Eye (tissue), 1 donor: ENCODE measurements around the gene SLC43A1.
"Not testable (repeated sequence)": the region's sequence is repeated elsewhere in the genome, so short reads cannot be mapped to it uniquely, and the experiment has no call there.

Experiments used
- DNase-seq: peaks from one replicate; pipeline ENCODE4 v3.0.0-alpha.2; 2015

The SLC43A1 gene

DNA sequence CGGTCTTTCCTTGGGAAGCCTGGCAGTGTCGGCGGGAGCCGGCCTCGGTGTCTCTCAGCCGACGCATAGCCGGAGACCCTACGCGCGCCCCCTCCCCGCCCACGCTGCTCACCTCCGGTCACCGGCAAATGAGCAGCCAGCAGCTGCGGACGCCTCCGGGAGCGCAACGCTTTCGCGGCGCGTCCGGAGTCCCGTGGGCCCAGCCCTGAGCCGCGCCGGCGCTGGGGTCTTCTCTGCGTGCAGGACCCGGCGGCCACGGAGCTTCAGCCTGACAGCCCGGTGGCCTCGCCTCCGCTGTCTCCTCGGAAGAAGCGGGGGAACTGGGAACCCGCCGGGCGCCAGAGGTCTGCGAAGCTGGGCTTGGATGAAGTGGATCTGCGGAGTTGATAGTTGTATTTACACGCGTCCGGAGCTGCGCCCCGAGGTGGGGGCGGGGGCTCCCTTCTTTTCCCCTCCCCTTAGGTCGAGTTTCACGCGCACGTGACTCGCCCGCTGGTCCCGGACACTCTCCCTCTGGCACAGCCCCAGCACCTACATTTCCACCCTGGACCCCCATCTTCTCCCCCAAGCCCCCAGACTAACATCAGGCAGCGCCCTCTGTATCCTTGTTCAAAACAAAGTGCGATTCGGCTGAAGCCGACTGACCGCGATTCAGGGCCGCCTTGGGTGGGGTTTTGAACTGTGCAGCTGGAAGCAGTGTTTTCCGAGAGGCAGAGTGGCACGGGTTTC, at the start of gene SLC43A1:
TSS of gene SLC43A1 (minus strand) at position 371 of the 729 bp plus-strand sequence. CDS start 1,591 bp downstream, outside the sequence.
- DNase-seq = peak; percentile 65

DNA sequence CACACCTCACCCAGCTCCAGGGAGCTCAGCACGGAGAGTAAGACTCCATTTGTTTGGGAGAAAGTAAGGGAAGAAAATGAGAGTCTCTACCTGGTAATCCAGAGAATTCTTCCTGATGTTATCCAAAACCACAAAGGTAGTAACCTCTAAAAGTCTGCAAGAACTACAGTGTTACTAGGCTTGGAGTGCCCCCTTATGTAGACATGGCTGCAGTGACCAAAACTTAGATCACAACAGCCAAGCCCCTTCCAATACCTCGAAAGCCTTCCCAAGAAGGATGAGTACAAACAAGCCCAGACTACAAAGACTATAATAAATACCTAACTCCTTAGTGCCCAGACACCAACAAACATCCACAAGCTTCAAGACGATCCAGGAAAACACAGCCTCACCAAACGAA, 47.1 kb upstream of the SLC43A1 start:
- DNase-seq = no peak

DNA sequence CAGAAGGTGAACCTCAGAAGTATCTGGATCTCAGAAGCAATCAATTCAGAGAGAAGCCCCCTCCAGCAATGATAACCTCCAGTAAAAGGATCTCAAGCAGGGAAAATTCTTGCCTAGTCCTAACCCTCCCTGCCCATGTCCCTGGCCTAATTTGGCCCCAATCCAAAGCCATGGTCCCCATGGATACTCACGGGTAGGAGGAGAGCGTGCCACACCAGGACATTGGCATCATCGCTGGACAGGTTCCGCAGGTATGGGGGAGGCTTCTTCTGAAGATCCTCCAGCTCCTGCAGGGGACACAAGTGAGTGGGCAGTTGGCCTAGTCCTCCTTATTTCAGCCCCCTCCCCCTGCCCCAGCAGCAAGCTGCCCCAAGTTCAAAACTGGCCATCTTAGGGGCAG, 44.6 kb upstream of the SLC43A1 start:
- no peak for DNase-seq

DNA sequence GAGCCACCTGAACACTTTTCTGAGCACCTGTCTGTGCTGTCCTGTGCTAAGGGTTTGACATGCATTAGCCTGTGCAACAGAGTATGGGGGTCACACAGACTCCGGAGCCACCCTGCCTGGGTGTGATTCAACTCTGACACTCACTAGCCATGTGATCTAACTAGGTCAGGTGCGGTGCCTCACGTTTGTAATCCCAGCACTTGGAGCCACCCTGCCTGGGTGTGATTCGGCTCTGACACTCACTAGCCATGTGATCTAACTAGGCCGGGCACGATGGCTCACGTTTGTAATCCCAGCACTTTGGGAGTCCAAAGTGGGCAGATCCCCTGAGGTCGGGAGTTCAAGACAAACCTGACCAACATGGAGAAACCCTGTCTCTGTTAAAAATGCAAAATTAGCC, 40.5 kb upstream of the SLC43A1 start:
- DNase-seq = no peak

DNA sequence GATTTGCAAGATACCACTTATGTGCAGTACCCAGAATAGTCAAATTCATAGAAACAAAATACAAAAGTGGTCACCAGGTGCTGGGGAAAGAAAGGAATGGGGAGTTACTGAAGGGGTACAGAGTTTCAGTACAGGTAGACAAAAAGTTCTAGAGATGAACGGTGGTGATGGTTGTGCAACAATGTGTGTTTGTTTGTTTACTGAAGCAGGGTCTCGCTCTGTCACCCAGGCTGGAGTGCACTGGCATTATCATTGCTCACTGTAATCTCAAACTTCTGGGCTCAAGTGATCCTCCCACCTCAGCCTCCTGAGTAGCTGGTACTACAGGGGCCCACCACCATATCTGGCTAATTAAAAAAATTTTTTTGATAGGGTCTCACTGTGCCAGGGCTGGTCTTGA, 39.9 kb upstream of the SLC43A1 start:
- no peak for DNase-seq

DNA sequence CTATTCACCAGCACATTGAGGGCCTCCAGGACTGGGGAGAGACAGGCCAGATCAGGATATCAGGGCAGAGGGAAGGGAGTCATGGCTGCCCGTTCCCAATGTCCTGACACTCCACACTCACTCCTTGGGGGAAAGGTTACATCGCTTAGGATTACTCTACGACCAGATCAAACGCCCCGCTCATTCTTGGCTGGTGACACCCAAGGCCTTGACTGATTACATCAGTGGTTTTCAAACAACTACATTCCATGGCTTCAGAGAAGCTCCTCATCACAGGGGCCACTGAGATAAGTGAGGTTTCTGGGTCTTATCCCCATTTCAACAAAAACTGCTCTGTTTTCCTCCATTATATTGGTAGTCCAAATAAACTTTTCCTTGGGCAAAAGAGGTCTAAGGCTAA, 37.0 kb upstream of the SLC43A1 start:
- no peak for DNase-seq

DNA sequence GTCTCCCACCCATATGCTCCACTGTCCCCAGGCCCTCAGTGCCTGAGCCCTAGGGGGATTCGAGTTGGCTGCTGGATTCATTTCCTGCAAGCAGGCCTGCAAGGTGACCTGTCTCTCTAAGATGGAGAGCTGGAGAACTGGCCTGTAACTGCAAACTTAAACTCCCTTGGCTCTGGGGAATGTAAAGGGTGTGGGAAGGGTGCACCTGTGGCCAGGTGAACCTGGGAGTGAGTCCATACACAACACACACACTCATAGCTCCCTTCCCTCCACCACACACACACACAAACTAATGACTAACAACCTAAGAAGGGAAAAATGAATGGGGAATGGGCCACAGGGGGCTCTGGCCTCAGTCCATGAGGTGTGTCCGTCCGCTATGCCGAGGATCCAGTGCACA, 36.4 kb upstream of the SLC43A1 start:
- no peak for DNase-seq

DNA sequence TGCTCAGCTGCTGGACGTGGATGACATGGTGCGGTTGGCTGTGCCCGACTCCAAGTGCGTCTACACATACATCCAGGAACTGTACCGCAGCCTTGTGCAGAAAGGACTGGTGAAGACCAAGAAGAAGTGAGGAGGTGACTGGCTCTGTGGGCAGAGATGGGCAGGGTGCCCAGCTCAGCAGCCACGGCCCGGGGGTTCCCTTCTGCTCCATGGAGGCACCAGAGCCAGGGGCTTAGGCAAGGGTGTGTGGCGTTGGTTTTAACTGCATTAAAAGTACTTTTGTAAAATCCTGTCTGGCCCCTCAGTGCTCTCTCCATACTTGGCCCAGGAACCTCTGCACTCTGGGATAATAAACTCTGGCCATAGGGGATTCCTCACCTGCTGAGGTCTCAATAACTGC, 34.5 kb upstream of the SLC43A1 start:
- DNase-seq = no peak

DNA sequence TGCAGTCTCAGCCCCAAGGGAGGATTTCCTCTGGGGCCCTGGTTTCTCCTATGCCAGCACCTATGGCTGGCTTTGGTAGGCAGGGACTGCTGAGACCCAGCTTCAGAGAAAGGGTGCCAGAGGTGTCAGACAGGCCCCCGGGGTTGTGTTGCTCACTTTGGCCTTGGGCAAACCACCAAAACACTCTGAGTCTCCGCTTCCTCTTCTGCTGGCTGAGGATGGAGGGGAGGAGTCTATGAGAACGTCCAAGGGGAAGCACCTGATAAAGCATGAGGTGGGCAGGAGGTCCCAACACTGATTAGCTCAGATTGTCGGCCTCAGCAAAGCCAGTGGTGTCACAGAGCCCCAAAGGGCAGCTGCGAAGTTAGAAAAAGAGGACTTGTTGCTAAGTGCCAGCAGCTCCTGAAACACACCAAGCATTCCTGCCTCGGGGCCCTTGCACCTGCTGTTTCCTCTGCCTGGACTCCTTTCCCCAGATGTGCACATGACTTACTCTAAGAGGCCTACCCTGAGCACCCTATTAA, 32.4 kb upstream of the SLC43A1 start:
- DNase-seq = no peak

DNA sequence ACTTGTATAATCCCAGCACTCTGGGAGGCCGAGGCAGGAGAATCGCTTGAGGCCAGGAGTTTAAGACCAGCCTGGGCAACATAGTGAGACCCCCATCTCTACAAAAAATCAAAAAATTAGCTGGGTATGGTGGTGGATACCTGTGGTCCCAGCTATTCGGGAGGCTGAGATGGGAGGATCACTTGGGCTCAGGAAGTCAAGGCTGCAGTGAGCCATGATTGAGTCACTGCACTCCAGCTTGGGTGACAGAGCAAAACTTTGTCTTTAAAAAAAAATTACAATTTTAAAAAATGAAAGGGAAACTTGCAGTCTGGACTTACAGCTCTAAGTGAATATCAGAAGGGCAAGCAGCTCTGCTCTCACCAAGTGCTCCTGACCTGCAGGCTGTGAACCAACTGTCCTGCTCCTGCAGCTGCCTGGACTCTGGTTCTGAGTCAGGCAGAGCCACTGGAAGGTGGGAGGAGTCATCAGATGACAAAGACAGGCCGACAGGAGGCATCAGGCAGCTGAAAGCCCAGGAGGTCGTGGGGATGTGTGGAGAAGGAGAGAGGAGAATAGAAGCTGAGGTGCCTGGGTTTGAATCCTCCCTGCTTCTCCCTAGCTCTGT, 31.5 kb upstream of the SLC43A1 start:
- peak; percentile 33 for DNase-seq

DNA sequence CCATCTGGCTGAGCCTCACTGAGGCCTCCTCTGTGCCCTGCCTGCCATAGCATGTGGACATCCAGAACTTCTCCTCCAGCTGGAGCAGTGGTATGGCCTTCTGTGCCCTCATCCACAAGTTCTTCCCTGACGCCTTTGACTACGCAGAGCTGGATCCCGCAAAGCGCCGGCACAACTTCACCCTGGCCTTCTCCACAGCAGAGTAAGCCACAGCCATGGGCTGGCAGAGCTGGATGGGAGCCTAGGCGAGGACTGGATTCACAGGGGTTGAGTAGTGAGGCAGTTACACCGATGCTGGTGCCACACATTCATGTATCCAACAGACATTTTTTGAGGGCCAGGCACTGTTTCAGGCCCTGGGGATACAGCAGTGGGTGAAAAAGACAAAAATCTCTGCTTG, 30.9 kb upstream of the SLC43A1 start:
- no peak for DNase-seq

DNA sequence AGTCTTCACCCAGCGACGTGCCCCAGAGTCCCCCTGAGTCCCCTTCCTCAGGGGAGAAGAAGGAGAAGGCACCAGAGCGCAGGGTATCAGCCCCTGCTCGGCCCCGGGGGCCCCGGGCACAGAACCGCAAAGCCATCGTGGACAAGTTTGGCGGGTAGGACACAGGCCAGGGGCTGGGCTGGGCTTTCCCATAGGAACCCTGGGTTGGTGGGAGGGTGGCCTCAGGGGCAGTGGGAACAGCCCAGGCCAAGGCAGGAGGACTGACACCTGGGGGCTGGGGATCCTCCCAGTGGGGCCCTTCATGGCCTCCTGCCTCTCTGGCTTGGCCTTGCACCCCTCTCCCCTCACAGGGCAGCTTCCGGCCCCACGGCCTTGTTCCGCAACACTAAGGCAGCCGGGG, 30.4 kb upstream of the SLC43A1 start:
- DNase-seq = no peak

DNA sequence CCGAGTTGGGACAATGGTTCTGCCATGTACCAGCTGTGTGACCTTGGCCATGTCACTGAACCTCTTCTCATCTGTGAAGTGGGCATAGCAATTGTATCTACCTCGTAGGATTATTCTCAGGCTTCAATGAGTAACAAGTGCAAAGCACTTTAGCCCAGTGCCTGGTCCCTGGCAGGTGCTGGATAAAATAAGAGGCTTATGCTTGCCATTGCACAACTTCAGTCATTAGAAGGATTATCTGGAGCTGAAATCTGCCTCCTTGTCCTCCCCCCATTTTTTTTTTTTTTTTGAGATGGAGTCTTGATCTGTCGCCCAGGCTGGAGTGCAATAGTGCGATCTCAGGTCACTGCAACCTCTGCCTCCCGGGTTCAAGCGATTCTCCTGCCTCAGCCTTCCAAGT, 29.1 kb upstream of the SLC43A1 start:
- peak; percentile 14 for DNase-seq

DNA sequence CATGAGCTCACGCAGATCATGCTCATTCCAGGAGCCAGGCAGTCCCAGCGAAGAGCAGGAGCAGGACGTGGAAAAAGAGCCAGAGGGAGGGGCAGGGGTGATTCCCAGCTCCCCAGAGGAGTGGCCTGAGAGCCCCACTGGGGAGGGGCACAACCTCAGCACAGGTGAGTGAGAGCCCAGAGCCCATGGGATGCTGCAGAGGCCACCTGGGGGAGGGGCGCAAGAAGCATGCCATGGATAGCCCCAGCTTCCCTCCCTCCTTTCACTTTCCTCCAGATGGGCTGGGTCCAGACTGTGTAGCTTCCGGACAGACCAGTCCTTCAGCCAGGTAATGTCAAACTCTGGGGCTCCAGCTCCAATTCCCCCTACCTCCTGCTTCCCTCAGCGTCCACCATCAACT, 28.1 kb upstream of the SLC43A1 start:
- no peak for DNase-seq

DNA sequence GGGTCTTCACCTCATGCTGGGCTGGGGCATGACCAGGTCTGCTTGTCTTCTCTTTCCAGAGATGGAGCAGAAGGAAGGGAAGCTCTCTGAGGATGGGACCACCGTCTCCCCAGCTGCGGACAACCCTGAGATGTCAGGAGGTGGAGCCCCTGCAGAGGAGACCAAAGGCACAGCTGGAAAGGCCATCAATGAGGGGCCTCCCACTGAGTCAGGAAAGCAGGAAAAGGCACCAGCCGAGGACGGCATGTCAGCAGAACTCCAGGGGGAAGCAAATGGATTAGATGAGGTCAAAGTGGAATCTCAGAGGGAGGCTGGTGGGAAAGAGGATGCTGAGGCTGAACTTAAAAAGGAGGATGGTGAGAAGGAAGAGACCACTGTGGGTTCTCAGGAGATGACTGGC, 27.1 kb upstream of the SLC43A1 start:
- DNase-seq = no peak

DNA sequence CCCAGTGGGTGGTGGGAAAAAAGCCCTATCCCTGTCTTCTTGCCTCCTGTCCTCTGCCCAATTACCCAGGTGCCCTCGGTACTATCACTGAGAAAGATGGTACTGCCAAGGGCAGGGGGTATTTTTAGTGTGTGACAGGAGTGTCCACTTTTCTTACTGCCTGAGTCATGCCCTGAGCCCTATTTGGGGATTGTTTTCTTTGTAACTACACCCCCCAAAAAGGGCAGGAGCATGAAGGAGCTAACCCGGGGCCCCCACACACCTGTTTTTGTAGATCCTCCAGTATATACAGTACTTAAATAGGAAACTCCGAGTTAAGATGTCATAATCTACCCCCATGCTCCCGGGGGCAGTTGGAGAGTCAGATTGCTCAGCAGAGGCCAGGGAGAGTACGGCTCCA, 25.7 kb upstream of the SLC43A1 start:
- no peak for DNase-seq

DNA sequence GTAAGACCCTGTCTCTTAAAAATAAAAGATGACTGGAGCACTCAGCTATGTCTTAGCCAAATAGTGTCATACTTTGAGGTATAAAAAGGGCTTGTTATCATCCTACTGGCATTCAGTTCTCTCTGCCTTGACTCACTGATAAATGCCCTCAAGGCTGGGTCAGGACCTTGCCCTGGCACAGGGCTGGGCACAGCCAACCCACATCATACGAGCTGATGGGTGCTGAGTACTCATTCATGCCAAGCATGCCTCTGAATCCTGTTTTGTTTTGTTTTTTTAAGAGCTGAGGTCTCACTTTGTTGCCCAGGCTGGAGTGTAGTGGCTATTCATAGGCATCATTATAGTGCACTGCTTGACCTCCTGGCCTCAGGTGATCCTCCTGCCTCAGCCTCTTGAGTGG, 23.8 kb upstream of the SLC43A1 start:
- no peak for DNase-seq

DNA sequence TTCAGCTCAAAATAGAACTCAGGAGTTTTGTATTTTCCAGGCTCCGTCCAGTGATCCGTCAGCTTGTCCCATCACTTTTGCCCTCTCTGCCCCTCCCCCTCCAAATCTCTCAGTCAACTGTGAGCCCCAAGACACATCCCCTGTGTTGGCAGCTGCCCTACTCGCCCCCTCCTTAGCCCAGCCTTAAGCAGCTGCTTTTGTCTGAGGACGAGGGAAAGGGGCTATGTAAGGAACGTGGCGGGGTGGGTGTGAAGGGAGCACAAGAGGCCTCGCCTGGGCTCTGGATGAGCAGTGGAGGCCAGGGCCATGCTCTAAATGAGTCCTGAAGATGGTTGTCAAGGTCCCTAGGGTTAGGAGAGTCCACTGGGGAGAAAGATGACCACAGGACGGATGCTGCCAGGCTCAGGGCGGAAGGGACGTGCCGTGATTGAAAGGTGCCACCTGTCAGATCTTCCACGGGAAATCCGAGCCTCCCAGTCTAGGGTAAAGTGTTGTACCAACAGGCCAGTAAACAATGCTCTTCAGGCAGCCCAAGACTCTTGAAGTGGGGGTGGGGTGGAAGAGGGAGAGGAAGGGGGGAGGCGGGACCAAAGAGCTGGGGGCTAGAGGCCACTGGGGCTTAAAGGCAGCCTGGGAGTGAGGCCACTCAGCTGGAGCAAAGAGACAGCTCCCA, 21.6 kb upstream of the SLC43A1 start, which contains the start of gene SMTNL1:
TSS of gene SMTNL1 (plus strand) at position 649 of the 673 bp plus-strand sequence. CDS start 5,048 bp downstream, outside the sequence.
- DNase-seq = peak; percentile 13

DNA sequence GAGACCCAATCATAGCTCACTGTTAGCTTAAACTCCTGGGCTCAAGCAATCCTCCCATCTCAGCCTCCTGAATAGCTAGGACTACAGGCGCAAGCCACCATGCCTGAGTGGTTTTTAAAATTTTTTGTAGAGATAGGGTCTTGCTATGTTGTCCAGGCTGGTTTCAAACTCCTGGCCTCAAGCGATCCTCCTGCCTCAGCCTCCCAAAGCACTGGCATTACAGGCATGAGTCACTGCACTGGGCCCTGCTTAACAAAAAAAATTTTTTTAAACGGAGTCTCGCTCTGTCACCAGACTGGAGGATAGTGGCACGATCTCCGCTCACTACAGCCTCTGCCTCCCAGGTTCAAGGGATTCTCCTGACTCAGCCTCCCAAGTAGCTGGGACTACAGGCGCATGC, 18.9 kb upstream of the SLC43A1 start:
- DNase-seq = not testable (repeated sequence)

DNA sequence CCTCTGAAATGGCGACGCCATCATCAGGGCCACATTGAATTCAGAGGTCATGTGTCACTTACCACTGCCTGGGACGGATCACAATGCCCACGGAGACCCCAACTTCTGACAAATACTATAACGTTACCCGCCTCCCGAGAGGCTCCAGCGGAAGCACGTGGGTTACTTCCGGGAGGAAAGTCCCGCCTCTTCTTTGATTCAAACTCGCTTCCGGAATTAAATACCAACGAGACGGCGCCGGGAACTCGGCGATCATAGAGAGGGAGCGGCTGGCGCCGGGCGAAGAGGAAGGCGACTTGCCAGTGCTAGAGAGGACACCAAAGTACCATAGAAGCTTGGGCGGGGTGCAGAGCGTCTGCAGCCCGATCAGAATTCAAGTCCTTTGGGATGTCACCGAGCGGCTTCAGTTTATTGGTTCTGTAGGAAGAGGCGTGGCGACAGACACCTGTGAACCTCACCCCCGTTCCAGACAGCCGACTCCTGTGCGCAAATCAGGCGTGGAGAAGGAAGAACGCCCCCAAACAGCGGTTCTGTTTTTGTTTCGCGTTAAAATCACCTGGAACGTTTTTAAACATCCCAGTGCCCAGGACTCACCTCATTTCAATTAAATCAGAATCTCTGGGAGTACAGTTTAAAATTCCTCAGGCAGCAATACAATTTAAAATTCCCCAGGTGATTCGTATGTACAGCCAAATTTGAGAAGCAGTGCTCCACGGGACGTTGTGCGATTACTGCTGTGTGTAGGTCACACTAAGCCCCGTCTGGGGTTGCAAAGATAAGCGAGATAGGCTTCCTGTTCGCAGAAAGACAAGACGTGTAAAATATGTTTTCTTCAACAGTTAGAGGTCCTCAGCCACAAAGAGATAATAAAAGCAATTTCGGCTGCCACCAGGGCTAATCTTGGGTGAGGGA, 15.3 kb upstream of the SLC43A1 start, which contains the start of gene TIMM10:
TSS of gene TIMM10 (minus strand) at position 159 of the 912 bp plus-strand sequence. CDS start 565 bp downstream, outside the sequence.
- DNase-seq = peak; percentile 97

DNA sequence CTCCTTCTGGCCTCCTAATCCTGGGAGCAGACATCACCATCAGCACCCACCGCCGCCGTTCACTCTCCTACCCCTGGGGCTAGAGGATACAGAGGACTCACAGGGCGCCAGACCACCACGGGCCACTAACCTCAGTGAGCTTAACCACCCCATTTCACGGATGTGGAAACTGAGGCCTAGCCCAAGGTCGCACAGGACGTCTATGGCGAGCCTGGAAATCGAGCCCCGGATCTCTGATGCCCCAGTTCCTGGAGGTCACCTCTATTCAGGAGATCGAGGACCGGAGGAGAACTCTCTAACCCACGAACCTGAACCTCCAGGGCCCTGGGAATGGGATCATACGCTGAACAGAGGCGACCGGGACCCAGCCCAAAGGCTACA, 14.7 kb upstream of the SLC43A1 start:
- no peak for DNase-seq

DNA sequence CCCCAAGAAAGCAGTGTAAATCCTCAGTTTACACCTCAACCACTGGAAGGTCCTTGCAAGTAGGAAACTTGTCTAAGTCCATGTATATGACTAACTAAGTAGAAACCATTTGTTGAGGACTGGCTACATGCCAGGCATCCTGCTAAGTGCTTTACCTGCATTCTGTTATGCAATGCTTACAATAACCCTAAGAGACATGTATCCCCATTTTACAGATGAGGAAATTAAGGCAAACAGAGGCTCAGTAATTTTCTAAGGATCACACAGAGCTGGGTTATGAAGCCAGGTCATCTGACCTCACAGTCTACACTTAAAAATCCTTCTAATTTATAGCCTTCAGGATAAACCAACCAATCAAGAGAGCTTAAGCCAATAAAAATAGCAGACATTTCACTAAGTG, 13.5 kb upstream of the SLC43A1 start:
- no peak for DNase-seq
